GM12864 (cell line): ENCODE measurements around the gene PLEKHD1.
A peak's percentile ranks its signal among the peaks of the same experiment; 100 is the strongest.

Source experiments
- DNase-seq: peaks from one replicate; pipeline ENCODE4 v3.0.0-alpha.2; 2011; ENCODE audit warnings: low read depth
- H3K4me3 ChIP-seq: 2 replicates; pipeline ENCODE4 v1.5.1; 2011; ENCODE audit warnings: mild to moderate bottlenecking, low read depth, low read length, control low read depth
- CTCF ChIP-seq: IDR thresholded peaks from 2 replicates; pipeline ENCODE4 v1.5.1; 2011; ENCODE audit warnings: low read depth, mild to moderate bottlenecking, moderate library complexity, low read length, control low read depth, inconsistent platforms; ENCODE audit errors: missing control alignments

The PLEKHD1 gene

GRCh38 chr14:69571449-69572029 is 87.0 kb downstream of the PLEKHD1 start:
- no peak for TF ChIP-seq CTCF
- no peak overlapping the region for H3K4me3 ChIP-seq
- DNase-seq = no peak

- no peak for DNase-seq
- no peak for TF ChIP-seq CTCF
- no peak overlapping the region for H3K4me3 ChIP-seq
Measured at GRCh38 chr14:69572030-69572840, 87.7 kb downstream of the PLEKHD1 start.

- TF ChIP-seq CTCF = no peak
- no peak for DNase-seq
- no peak overlapping the region for H3K4me3 ChIP-seq
Measured at GRCh38 chr14:69572841-69573135, 88.3 kb downstream of the PLEKHD1 start.

GRCh38 chr14:69573205-69573830 is 88.8 kb downstream of the PLEKHD1 start:
- no peak for DNase-seq
- no peak overlapping the region for H3K4me3 ChIP-seq
- TF ChIP-seq CTCF = no peak

- H3K4me3 ChIP-seq = no peak overlapping the region
- DNase-seq = no peak
- no peak for TF ChIP-seq CTCF
Measured at GRCh38 chr14:69573831-69574262, 89.3 kb downstream of the PLEKHD1 start.

- DNase-seq = no peak
- peak; percentile 83 for TF ChIP-seq CTCF
- peak within 1 kb of the TSS; percentile 14; the same call in 1 of the 2 replicates for H3K4me3 ChIP-seq
Measured at GRCh38 chr14:69574263-69574953, 89.9 kb downstream of the PLEKHD1 start, which contains the start of gene CCDC177. CCDC177 (minus strand) TSS chr14:69574871; CDS start chr14:69573622, 1,249 bp downstream.
